ENCODE data around the gene CDC14B. TPM values are rescaled to one million over a fixed set of nuclear protein-coding genes. Genes with fewer than 3 reads are reported as not detected.

The CDC14B gene
- total RNA-seq, 1 experiment from 2014 or later = 5.2 TPM

GRCh38 chr9:96509848-96510247, 109.8 kb downstream of the CDC14B start:
- intact Hi-C loops (cut with micrococcal nuclease; ENCODE audit: unreplicated experiment) = no loop called here
- TF ChIP-seq CTCF (conservative IDR thresholded peaks at IDR 0.05; ENCODE audit: low read depth, low read length) (no peak), EZH2 (IDR thresholded peaks at IDR 0.05; ENCODE audit: borderline replicate concordance, low read depth, low read length, poor library complexity, severe bottlenecking) (no peak)
- H3K27ac ChIP-seq (ENCODE audit: low read depth, low read length, poor library complexity, severe bottlenecking) = no peak overlapping the region
- H3K9me3 ChIP-seq (ENCODE audit: low read depth, low read length, poor library complexity, severe bottlenecking) = no peaks in the 10 kb centered on the region
- H3K27me3 ChIP-seq (replicated peaks; ENCODE audit: insufficient read depth, low read depth, low read length, poor library complexity) = no peaks in the 10 kb centered on the region
- BruUV-seq (replicated peaks) = no TSS peak
- no peak overlapping the region for H3K4me3 ChIP-seq (ENCODE audit: low read depth, low read length, poor library complexity, severe bottlenecking)
- DNase-seq (ENCODE audit: low spot score) = no peak
- ChIA-PET POLR2A (ENCODE audit: low non-redundant PET) (interaction anchor here (0.6 kb wide), 1 partner anchor 143 kb away, joined by 11 read pairs; no protein-coding TSS in a partner anchor), CTCF (no interaction called here)
- no peaks in the 10 kb centered on the region for H3K4me1 ChIP-seq (ENCODE audit: insufficient read depth, low read length, poor library complexity, severe bottlenecking)
- no peaks in the 10 kb centered on the region for H3K36me3 ChIP-seq (ENCODE audit: insufficient read depth, low read length, poor library complexity, severe bottlenecking)

DNA sequence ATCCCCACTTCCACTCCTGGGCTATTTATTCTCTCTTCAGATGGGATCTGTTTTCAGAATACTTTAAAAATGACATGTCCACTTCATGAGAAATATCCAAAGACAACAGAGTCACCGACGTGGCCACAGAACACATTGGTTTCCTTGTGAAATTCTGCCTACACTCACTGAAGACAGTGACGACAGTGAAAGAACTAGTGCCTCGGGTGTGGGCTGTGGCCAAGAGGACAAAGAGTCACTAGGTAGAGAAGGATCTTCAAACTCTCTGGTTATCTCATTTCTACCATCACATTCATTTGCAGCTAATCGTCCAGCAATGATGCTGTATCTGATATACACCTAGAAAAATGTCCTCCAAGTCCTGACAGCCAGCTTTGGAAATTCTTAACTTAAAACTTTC, 110.6 kb downstream of the CDC14B start:
- intact Hi-C loops (cut with micrococcal nuclease; ENCODE audit: unreplicated experiment) = no loop called here
- POLR2A ChIA-PET (ENCODE audit: low non-redundant PET) = no interaction called here
- CTCF ChIA-PET = no interaction called here

GRCh38 chr9:96508227-96508940, 111.3 kb downstream of the CDC14B start:
- TF ChIP-seq EZH2 (IDR thresholded peaks at IDR 0.05; ENCODE audit: borderline replicate concordance, low read depth, low read length, poor library complexity, severe bottlenecking) = no peak
- TF ChIP-seq CTCF (conservative IDR thresholded peaks at IDR 0.05; ENCODE audit: low read depth, low read length) = no peak
- intact Hi-C loops (cut with micrococcal nuclease; ENCODE audit: unreplicated experiment) = no loop called here
- DNase-seq (ENCODE audit: low spot score) = no peak
- Histone ChIP-seq H3K36me3 (ENCODE audit: insufficient read depth, low read length, poor library complexity, severe bottlenecking) (no peaks in the 10 kb centered on the region), H3K27me3 (replicated peaks; ENCODE audit: insufficient read depth, low read depth, low read length, poor library complexity) (no peaks in the 10 kb centered on the region), H3K27ac (ENCODE audit: low read depth, low read length, poor library complexity, severe bottlenecking) (no peak overlapping the region), H3K4me3 (ENCODE audit: low read depth, low read length, poor library complexity, severe bottlenecking) (no peak overlapping the region), H3K9me3 (ENCODE audit: low read depth, low read length, poor library complexity, severe bottlenecking) (no peaks in the 10 kb centered on the region), H3K4me1 (ENCODE audit: insufficient read depth, low read length, poor library complexity, severe bottlenecking) (no peaks in the 10 kb centered on the region)
- ChIA-PET POLR2A (ENCODE audit: low non-redundant PET) (no interaction called here), CTCF (no interaction called here)
- no TSS peak for BruUV-seq (replicated peaks)

More for the DNA sequence above, 110.6 kb downstream of the CDC14B start:
- no peaks in the 10 kb centered on the region for H3K4me1 ChIP-seq (ENCODE audit: insufficient read depth, low read length, poor library complexity, severe bottlenecking)
- no TSS peak for BruUV-seq (replicated peaks)
- TF ChIP-seq CTCF (conservative IDR thresholded peaks at IDR 0.05; ENCODE audit: low read depth, low read length) (no peak), EZH2 (IDR thresholded peaks at IDR 0.05; ENCODE audit: borderline replicate concordance, low read depth, low read length, poor library complexity, severe bottlenecking) (no peak)
- DNase-seq (ENCODE audit: low spot score) = no peak
- no peaks in the 10 kb centered on the region for H3K9me3 ChIP-seq (ENCODE audit: low read depth, low read length, poor library complexity, severe bottlenecking)
- H3K4me3 ChIP-seq (ENCODE audit: low read depth, low read length, poor library complexity, severe bottlenecking) = no peak overlapping the region
- no peaks in the 10 kb centered on the region for H3K36me3 ChIP-seq (ENCODE audit: insufficient read depth, low read length, poor library complexity, severe bottlenecking)
- no peak overlapping the region for H3K27ac ChIP-seq (ENCODE audit: low read depth, low read length, poor library complexity, severe bottlenecking)
- H3K27me3 ChIP-seq (replicated peaks; ENCODE audit: insufficient read depth, low read depth, low read length, poor library complexity) = no peaks in the 10 kb centered on the region

Measured in A673 (cell line).